ENCODE data around the gene STXBP5.

The STXBP5 gene

GRCh38 chr6:147437615-147438014 is 233.4 kb downstream of the STXBP5 start:
- Histone ChIP-seq H3K27me3 (ENCODE audit: low read depth, low read length) (no peaks in the 10 kb centered on the region), H3K4me1 (ENCODE audit: low read length) (no peaks in the 10 kb centered on the region), H3K9ac (ENCODE audit: low read length) (no peak overlapping the region), H3K9me3 (ENCODE audit: insufficient read depth, low read length) (no peaks in the 10 kb centered on the region), H3K4me3 (ENCODE audit: low read length) (no peak overlapping the region), H3K79me2 (ENCODE audit: low read length) (no peaks in the 10 kb centered on the region), H4K20me1 (ENCODE audit: insufficient read depth, low read length) (no peaks in the 10 kb centered on the region), H3K4me2 (ENCODE audit: low read length) (no peak overlapping the region), H3K27ac (ENCODE audit: low read length) (no peak overlapping the region), H2AFZ (ENCODE audit: low read depth, low read length) (no peak overlapping the region), H3K36me3 (replicated peaks; ENCODE audit: low read depth, low read length) (no peaks in the 10 kb centered on the region)
- TF ChIP-seq CTCF (IDR thresholded peaks at IDR 0.05; ENCODE audit: low read depth, low read length): no peak
- no peak for TF ChIP-seq EZH2phosphoT487 (IDR thresholded peaks at IDR 0.05; ENCODE audit: low read depth)

GRCh38 chr6:147438758-147439528 is 234.7 kb downstream of the STXBP5 start:
- no peak overlapping the region for H3K4me2 ChIP-seq (ENCODE audit: low read length)
- no peak overlapping the region for H3K9ac ChIP-seq (ENCODE audit: low read length)
- H2AFZ ChIP-seq (ENCODE audit: low read depth, low read length): no peak overlapping the region
- no peak overlapping the region for H3K4me3 ChIP-seq (ENCODE audit: low read length)
- H4K20me1 ChIP-seq (ENCODE audit: insufficient read depth, low read length): no peaks in the 10 kb centered on the region
- no peaks in the 10 kb centered on the region for H3K4me1 ChIP-seq (ENCODE audit: low read length)
- no peaks in the 10 kb centered on the region for H3K9me3 ChIP-seq (ENCODE audit: insufficient read depth, low read length)
- H3K79me2 ChIP-seq (ENCODE audit: low read length): no peaks in the 10 kb centered on the region
- TF ChIP-seq CTCF (IDR thresholded peaks at IDR 0.05; ENCODE audit: low read depth, low read length) (no peak), EZH2phosphoT487 (IDR thresholded peaks at IDR 0.05; ENCODE audit: low read depth) (no peak)
- H3K27me3 ChIP-seq (ENCODE audit: low read depth, low read length): no peaks in the 10 kb centered on the region
- H3K27ac ChIP-seq (ENCODE audit: low read length): no peak overlapping the region
- no peaks in the 10 kb centered on the region for H3K36me3 ChIP-seq (replicated peaks; ENCODE audit: low read depth, low read length)
